ENCODE data around the gene NRIP2. TPM values are rescaled to one million over a fixed set of nuclear protein-coding genes. Genes with fewer than 3 reads are reported as not detected.

Gene NRIP2
- polyA plus RNA-seq, 12 donors = 4.9 to 7.1 (median 5.7) TPM; not detected in 1

DNA sequence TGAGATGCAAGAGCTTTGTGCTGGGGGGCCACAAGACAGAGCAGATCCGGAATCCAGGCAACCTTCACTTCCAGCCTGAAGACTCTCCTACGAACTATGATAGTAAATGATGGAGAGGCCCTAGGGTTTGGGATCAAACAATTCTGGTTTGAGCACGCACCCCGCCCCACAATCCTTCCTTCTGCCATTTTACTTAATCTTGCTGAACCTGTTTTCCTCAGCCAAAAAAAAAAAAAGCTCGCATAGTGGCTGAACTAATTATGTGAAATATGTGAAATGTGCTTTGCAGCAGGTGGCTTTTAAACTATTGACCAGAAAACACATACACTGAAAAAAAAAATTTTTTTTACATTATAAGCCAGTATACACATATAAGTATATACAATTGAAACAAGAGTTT, 23.0 kb downstream of the NRIP2 start:
- DNase-seq = no peak

DNA sequence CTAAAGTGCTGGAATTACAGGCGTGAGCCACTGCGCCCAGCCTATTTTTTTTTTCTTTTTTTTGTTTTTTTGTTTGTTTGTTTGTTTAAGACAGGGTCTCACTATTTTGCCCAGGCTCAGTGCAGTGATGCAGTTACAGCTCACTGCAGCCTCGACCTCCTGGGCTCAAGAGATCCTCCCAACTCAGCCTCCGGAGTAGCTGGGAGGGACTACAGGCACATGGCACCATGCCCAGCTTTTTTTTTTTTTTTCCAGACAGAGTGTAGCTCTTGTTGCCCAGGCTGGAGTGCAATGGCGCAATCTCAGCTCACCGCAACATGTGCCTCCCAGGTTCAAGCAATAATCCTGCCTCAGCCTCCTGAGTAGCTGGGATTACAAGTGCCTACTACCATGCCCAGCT, 28.1 kb downstream of the NRIP2 start:
- no peak for DNase-seq

DNA sequence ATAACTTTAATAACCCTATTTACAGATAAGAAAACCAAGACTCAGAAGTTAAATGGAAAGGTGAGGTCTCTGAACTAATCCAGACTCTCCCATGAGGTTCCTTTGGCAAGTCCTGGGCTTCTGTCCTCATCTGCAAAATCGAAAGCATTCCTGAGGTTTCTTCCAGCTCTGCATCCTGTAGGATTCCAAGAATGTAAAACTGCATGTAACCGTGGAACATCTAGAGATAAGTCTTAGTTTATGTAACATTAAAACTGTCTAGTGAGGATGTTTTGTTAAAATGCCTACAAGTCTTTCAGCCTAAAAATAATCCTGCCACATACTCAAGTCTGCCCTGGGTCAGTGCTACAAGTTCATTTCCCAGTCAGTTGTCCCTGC, 29.7 kb downstream of the NRIP2 start:
- no peak for DNase-seq

- DNase-seq = no peak
Measured at GRCh38 chr12:2804393-2805142, 30.3 kb downstream of the NRIP2 start.

- no peak for DNase-seq
Measured at GRCh38 chr12:2803635-2804392, 31.0 kb downstream of the NRIP2 start.

- DNase-seq = no peak
Measured at GRCh38 chr12:2801044-2801783, 33.6 kb downstream of the NRIP2 start.

DNA sequence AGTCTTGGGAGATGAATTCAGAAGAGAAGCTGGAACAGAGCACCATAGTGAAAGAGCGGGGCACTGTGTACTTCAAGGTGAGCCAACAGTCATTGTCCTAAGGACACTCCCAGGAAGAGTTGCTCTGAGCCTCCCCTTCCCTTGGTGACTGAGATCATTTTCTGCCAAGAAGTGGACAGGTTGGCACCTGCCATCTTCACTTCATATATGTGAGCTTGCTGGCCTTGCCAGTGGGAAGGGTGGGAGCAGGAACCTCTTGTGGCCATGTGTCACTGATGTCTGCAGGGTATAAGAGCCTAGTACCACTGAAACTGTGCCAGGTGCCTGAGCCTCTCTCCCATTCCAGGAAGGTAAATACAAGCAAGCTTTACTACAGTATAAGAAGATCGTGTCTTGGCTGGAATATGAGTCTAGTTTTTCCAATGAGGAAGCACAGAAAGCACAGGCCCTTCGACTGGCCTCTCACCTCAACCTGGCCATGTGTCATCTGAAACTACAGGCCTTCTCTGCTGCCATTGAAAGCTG, 34.7 kb downstream of the NRIP2 start:
- no peak for DNase-seq

GRCh38 chr12:2797721-2798418, 37.0 kb downstream of the NRIP2 start:
- DNase-seq = no peak

DNA sequence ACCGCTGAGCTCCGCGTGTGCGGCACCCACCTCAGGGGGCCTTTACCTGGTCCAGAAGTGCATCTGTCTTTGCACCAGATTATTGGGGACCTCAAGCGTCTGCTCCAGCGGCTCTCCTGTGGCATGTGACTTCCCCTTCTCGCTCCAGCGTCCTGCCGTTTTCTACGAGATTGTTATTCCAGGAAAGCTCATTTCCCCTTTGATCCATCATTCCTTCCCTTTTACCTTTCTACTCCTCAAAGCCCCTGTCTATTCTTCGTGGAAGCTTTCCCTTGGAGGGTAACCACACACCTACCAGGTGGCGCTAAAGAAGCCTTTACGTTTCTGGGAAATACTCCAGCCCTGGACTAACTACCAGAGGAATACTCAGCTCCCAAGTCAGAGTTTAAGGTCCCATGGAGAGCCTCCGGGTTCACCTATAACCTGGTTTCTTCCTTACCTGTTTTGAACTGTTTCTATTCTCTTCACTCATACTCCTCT, 38.6 kb downstream of the NRIP2 start:
- no peak for DNase-seq

DNA sequence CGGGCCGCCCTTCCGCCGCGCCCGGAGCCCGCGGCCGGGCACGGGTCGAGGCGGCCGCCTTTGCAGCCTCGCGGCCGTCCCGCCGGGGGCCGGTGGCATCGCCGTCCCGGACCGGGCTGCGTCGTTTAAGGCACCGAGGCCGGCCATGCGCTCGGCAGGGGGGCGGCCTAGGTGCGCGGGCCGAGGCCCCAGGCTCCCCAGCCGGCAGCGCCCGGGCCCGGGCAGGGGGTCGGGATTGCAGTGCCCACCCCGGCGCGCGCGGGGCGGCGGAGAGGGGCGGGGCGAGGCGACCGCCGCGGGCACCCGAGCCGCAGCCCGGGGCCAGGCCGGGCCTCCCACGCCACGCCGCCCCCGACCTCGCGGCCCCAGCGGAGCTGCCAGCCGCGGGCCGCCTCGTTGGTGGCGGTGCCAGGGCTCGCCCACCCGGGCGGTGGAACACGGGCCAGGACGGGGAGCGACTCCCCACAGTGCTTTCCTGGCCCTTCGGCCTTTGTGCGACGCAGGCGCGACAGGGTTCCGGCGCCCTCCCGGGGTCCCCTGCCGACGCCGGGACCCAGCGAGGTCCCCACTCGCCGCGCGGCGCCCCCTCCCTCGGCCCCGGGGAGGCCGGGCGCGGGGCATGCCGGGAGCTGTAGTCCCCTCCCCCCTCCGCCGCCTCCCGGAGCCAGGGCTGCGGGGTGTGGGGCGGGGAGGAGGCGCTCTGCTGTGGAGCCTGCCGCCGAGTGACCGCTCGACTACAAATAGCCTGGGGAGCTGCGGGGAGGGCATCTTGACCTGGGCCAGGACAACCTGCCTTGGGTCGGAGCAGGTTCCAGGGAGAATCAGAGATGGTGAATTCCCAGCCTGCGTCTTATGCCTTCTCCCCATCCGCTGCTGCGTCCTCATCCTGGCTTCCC, 39.3 kb downstream of the NRIP2 start:
- peak; percentile 71 for DNase-seq

GRCh38 chr12:2794736-2795289, 40.0 kb downstream of the NRIP2 start, which contains the start of gene FKBP4:
TSS of gene FKBP4 (plus strand) at chr12:2794970. CDS start at chr12:2795140, 170 bp downstream.
- DNase-seq = peak; percentile 90

DNA sequence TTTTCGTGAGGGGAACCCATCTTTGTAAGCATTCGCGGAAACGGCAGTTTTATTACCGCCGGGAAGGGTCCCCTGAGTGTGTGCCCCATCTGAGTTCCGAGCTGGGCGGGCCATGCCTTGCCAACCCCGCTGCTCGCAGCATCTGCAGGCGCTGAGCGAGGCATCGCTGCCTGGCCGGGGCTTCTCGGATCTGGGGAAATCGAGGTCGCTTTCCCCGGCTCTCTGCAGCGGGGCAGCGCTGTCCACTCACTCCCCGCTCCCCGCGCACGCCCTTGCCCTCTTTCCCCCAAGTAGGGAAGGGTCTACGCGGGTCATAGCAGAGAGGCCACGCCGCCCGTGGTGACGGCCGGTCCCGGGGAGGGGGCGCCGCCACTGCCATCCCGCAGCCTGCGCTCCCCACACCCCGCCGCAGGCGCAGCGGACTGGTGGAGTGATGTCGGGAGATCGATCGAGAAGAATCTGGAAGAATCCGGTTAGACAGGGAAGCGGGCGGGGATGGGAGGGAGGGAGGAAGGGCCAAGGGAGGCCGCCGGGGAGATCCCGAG, 40.6 kb downstream of the NRIP2 start:
- DNase-seq = no peak

- DNase-seq = no peak
Measured at GRCh38 chr12:2793561-2793960, 41.3 kb downstream of the NRIP2 start.

DNA sequence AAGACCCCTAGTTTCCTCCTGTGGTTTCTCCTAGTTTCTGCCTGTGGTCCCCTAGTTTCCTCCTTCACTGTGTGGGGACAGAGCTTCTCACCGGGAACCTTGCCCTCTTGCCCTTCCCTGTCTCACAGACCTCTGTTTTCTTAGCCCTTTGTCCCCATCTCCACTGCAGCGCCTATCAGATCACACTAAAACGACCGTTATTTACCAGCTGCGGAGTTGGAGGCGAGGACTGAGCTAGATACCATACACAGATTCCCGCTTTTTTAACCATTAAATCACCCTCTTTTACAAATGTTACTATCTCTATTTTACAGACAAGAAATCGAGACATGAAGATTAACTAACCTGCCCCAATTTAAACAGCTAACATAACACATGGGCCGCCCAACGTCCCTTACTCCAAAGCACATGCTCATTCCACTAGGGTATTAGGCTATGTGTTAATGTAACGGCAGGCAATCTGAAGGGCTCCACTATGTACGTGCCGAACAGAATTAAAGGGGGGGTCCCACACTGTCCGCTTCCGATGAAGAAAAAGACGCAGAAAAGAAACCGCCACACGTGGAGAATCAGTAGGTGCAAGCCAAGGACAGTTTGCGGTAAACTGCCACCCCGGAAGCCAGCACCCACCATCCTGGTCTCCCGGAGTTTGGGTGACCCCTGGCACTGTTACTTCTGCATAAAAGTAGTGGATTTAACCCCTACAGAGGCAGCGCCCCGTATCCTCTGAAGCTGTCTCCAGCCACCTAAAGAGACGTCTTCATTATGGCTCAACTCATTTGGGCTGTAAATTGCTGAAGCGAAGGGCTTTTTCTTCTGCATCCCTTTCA, 41.9 kb downstream of the NRIP2 start:
- no peak for DNase-seq

DNA sequence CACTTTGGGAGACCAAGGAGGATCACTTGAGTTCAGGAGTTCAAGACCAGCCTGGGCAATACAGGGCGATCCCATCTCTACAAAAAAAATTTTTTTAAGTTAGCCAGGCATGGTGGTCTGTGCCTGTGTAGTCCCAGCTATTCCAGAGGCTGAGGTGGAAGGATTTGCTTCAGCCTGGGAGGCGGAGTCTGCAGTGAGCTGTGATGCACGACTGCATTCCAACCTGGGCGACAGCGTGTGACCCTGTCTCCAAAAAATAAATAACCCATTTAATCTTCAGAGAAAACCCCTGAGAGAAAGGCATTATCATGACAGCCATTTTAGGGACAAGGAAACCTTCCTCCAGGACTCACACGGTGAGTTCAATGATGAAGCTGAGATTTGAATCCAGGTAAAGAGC, 43.7 kb downstream of the NRIP2 start:
- DNase-seq = no peak

DNA sequence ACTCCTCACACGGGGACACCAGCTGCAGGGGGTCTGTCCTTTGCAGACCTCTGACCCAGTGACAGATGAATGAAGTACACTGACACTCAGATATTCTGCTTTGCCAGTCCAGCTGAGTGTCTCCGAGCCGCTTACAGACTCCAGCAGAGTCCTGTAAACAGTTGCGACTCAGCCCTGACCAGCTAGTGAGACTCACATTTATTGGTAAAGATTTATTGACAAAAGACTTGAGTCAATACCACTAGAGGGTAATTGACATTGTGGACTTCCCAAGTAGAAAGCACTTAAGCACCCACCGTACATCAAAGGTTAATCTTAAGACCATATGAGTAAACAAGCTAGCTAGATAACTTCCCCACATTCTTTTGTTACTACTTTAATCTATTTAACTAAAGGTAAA, 49.8 kb downstream of the NRIP2 start:
- DNase-seq = no peak

GRCh38 chr12:2783936-2784600, 50.8 kb downstream of the NRIP2 start:
- DNase-seq = peak; percentile 74

- DNase-seq = no peak
Measured at GRCh38 chr12:2779281-2779680, 55.6 kb downstream of the NRIP2 start.
